GM23338 (cell line): ENCODE data around the gene APOBEC2. TPM values are rescaled to one million over a fixed set of nuclear protein-coding genes. Genes with fewer than 3 reads are reported as not detected.
A peak's percentile ranks its signal among the peaks of the same experiment; 100 is the strongest.

Experiments used
- ATAC-seq: fragments of 200-7000 bp; cut with Tn5 transposase; 3 replicates; pipeline ENCODE4 v1.9.1; 2020
- DNase-seq: peaks from one replicate; pipeline ENCODE4 v3.0.0-alpha.2; 2015; ENCODE audit warnings: low spot score
- H2AFZ ChIP-seq: fragments of 200-600 bp; sonication (generic); 2 replicates; pipeline ENCODE4 v1.8.0; 2016; ENCODE audit warnings: antibody characterized with exemption, mild to moderate bottlenecking, moderate library complexity
- H3F3A ChIP-seq: fragments of 200-600 bp; sonication (generic); replicated peaks from 2 replicates; pipeline ENCODE4 v1.8.0; 2017; ENCODE audit warnings: antibody characterized with exemption, mixed run types, low read depth
- H3K27ac ChIP-seq: fragments of 200-600 bp; sonication (generic); 2 replicates; pipeline ENCODE4 v1.6.1; 2016; ENCODE audit warnings: low read depth
- H3K27me3 ChIP-seq: fragments of 200-600 bp; sonication (generic); 2 replicates; pipeline ENCODE4 v1.8.0; 2016; ENCODE audit warnings: mild to moderate bottlenecking, mixed run types, moderate library complexity; ENCODE audit not compliant: insufficient read depth
- H3K36me3 ChIP-seq: fragments of 200-600 bp; sonication (generic); 2 replicates; pipeline ENCODE4 v1.8.0; 2016; ENCODE audit warnings: mild to moderate bottlenecking; ENCODE audit not compliant: insufficient read depth
- H3K4me1 ChIP-seq: fragments of 200-600 bp; sonication (generic); 2 replicates; pipeline ENCODE4 v1.8.0; 2016; ENCODE audit warnings: mild to moderate bottlenecking, moderate library complexity; ENCODE audit not compliant: insufficient read depth
- H3K4me2 ChIP-seq: fragments of 200-600 bp; sonication (generic); 2 replicates; pipeline ENCODE4 v1.7.1; 2017; ENCODE audit warnings: mixed run types
- H3K4me3 ChIP-seq: fragments of 200-600 bp; sonication (generic); 2 replicates; pipeline ENCODE4 v1.6.1; 2016; ENCODE audit warnings: mixed run types
- H3K79me2 ChIP-seq: fragments of 200-600 bp; sonication (generic); replicated peaks from 2 replicates; pipeline ENCODE4 v1.8.0; 2017; ENCODE audit warnings: mild to moderate bottlenecking; ENCODE audit not compliant: insufficient read depth
- H3K9me2 ChIP-seq: fragments of 200-600 bp; sonication (generic); 2 replicates; pipeline ENCODE4 v1.8.0; 2017; ENCODE audit not compliant: insufficient read depth
- H4K20me1 ChIP-seq: fragments of 200-600 bp; sonication (generic); replicated peaks from 2 replicates; pipeline ENCODE4 v1.8.0; 2017; ENCODE audit warnings: mild to moderate bottlenecking; ENCODE audit not compliant: insufficient read depth
- H3K27ac Mint-ChIP-seq: 2 replicates; pipeline ENCODE4 v1.8.0; 2020; ENCODE audit warnings: inconsistent platforms, mild to moderate bottlenecking, moderate library complexity, mixed read lengths
- H3K27me3 Mint-ChIP-seq: 3 replicates; pipeline ENCODE4 v1.8.0; 2022; ENCODE audit warnings: low read depth, mild to moderate bottlenecking, moderate library complexity, mixed read lengths, inconsistent platforms; ENCODE audit not compliant: insufficient read depth, poor library complexity
- H3K36me3 Mint-ChIP-seq: 3 replicates; pipeline ENCODE4 v1.8.0; 2021; ENCODE audit warnings: low read depth, mild to moderate bottlenecking, inconsistent platforms, moderate library complexity, mixed read lengths
- H3K4me1 Mint-ChIP-seq: 3 replicates; pipeline ENCODE4 v1.8.0; 2020; ENCODE audit warnings: mild to moderate bottlenecking, inconsistent platforms, mixed read lengths
- H3K4me3 Mint-ChIP-seq: 3 replicates; pipeline ENCODE4 v1.8.0; 2021; ENCODE audit warnings: moderate library complexity, mild to moderate bottlenecking, inconsistent platforms, mixed read lengths
- H3K9me3 Mint-ChIP-seq: 3 replicates; pipeline ENCODE4 v1.8.0; 2020; ENCODE audit warnings: moderate library complexity, mild to moderate bottlenecking, inconsistent platforms, mixed read lengths
- CREB1 ChIP-seq: fragments of 250-450 bp; sonication (Bioruptor Pico); IDR thresholded peaks from 2 replicates; pipeline ENCODE4 v1.5.0; 2020; ENCODE audit warnings: low read depth, mild to moderate bottlenecking, moderate library complexity
- EZH2 ChIP-seq: fragments of 200-600 bp; sonication (generic); IDR thresholded peaks from one replicate; pipeline ENCODE4 v1.8.0; 2017; ENCODE audit warnings: antibody characterized with exemption, mild to moderate bottlenecking, low read depth; ENCODE audit not compliant: unreplicated experiment
- ZNF114 ChIP-seq: fragments of 250-450 bp; sonication (Bioruptor Pico); IDR thresholded peaks from 2 replicates; pipeline ENCODE4 v1.5.0; 2020; ENCODE audit warnings: mild to moderate bottlenecking, moderate library complexity
- ZNF331 ChIP-seq: fragments of 250-450 bp; sonication (Bioruptor Pico); IDR thresholded peaks from 2 replicates; pipeline ENCODE4 v1.5.0; 2020; ENCODE audit warnings: low read depth, mild to moderate bottlenecking, moderate library complexity
- polyA plus RNA-seq: library from polyadenylated mRNA; unstranded; fragments of >200 nt; fragmentation: Nextera tagmentation; extraction: Ambion mirVana; gene quantifications from 2 replicates; pipeline ENCODE4 v1.2.1, GENCODE V29; 2016
- total RNA-seq: library from RNA; depleted of rRNA; stranded (reverse); fragments of >200 nt; shearing (Covaris generic); gene quantifications from 2 replicates; pipeline ENCODE4 v1.2.3, GENCODE V29; 2014
- TF ChIP-seq, protein P1 (sequence below): IDR thresholded peaks from one replicate; pipeline ENCODE4 v1.6.1; 2018; ENCODE audit warnings: antibody characterized with exemption; ENCODE audit not compliant: unreplicated experiment
- TF ChIP-seq, protein P2 (sequence below), 2 experiments: fragments of 200-600 bp in 1 of 2; sonication (generic) in 1 of 2; conservative IDR thresholded peaks; 2 replicates each; pipeline versions ENCODE4 v1.5.1 to v1.6.1; 2016 to 2017; ENCODE audit warnings: antibody characterized with exemption in 2 of 2, low read depth in 2 of 2, mild to moderate bottlenecking in 2 of 2, moderate library complexity in 1 of 2
- TF ChIP-seq, protein P3 (sequence below): IDR thresholded peaks from 2 replicates; pipeline ENCODE4 v1.6.1; 2016; ENCODE audit warnings: antibody characterized with exemption
- TF ChIP-seq, protein P4 (sequence below): fragments of 250-450 bp; sonication (Bioruptor Pico); IDR thresholded peaks from 2 replicates; pipeline ENCODE4 v1.5.0; 2020; ENCODE audit warnings: mild to moderate bottlenecking, moderate library complexity

APOBEC2 gene
- total and polyA plus RNA-seq, 2 experiments from 2014 or later = 2.4 TPM; not detected in 1

DNA sequence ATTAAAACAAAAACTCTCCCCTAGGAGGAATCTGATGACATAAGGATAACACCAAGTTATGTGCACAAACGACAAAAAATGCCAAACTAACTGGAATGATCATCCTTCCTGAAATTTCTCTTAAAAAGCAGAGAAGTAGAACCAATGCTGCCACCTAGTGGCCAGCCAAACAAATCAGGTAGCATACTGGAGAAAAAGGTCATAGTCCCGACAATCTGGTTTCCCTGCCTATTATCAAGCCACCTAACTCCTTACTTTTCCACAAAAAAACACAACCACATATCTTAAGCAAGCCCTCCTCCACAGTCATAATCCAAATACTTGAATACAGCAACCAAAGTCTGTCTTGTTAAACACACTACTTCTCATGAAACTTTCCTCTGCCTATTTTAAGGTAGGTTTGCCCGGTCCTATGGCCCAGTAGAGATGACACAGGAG is 13.9 kb downstream of the APOBEC2 start:
- H3F3A ChIP-seq = 0 out of 2 replicates have a peak, but pooled peaks cover under 1% of the 10 kb centered on the region
- H3K36me3 ChIP-seq = peaks cover 16% of the 10 kb centered on the region; the same call in 1 of the 2 replicates
- Mint-ChIP-seq H3K27me3 (peaks cover 2% of the 10 kb centered on the region), H3K27ac (no peak overlapping the region), H3K36me3 (peaks cover 44% of the 10 kb centered on the region), H3K9me3 (no peaks in the 10 kb centered on the region), H3K4me1 (peaks cover 9% of the 10 kb centered on the region; the same call in 2 of the 3 replicates), H3K4me3 (no peak overlapping the region)
- no peaks in the 10 kb centered on the region; the same call in 1 of the 2 replicates for H3K9me2 ChIP-seq
- no peaks in the 10 kb centered on the region for H3K27me3 ChIP-seq
- H2AFZ ChIP-seq = no peak overlapping the region
- peaks cover 6% of the 10 kb centered on the region for H3K79me2 ChIP-seq
- peak; percentile 86 for DNase-seq
- no peak for TF ChIP-seq ZNF114 (CRISPR knock-in tag)
- TF ChIP-seq, protein P1, sequence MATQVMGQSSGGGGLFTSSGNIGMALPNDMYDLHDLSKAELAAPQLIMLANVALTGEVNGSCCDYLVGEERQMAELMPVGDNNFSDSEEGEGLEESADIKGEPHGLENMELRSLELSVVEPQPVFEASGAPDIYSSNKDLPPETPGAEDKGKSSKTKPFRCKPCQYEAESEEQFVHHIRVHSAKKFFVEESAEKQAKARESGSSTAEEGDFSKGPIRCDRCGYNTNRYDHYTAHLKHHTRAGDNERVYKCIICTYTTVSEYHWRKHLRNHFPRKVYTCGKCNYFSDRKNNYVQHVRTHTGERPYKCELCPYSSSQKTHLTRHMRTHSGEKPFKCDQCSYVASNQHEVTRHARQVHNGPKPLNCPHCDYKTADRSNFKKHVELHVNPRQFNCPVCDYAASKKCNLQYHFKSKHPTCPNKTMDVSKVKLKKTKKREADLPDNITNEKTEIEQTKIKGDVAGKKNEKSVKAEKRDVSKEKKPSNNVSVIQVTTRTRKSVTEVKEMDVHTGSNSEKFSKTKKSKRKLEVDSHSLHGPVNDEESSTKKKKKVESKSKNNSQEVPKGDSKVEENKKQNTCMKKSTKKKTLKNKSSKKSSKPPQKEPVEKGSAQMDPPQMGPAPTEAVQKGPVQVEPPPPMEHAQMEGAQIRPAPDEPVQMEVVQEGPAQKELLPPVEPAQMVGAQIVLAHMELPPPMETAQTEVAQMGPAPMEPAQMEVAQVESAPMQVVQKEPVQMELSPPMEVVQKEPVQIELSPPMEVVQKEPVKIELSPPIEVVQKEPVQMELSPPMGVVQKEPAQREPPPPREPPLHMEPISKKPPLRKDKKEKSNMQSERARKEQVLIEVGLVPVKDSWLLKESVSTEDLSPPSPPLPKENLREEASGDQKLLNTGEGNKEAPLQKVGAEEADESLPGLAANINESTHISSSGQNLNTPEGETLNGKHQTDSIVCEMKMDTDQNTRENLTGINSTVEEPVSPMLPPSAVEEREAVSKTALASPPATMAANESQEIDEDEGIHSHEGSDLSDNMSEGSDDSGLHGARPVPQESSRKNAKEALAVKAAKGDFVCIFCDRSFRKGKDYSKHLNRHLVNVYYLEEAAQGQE = no peak
- TF ChIP-seq CREB1 (CRISPR knock-in tag) = no peak
- TF ChIP-seq, protein P2, sequence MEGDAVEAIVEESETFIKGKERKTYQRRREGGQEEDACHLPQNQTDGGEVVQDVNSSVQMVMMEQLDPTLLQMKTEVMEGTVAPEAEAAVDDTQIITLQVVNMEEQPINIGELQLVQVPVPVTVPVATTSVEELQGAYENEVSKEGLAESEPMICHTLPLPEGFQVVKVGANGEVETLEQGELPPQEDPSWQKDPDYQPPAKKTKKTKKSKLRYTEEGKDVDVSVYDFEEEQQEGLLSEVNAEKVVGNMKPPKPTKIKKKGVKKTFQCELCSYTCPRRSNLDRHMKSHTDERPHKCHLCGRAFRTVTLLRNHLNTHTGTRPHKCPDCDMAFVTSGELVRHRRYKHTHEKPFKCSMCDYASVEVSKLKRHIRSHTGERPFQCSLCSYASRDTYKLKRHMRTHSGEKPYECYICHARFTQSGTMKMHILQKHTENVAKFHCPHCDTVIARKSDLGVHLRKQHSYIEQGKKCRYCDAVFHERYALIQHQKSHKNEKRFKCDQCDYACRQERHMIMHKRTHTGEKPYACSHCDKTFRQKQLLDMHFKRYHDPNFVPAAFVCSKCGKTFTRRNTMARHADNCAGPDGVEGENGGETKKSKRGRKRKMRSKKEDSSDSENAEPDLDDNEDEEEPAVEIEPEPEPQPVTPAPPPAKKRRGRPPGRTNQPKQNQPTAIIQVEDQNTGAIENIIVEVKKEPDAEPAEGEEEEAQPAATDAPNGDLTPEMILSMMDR (conservative IDR thresholded peaks at IDR 0.05; ENCODE audit: low read depth in 2 of 2) = peak; percentile 81 to 91
- TF ChIP-seq EZH2 = no peak
- TF ChIP-seq, protein P3, sequence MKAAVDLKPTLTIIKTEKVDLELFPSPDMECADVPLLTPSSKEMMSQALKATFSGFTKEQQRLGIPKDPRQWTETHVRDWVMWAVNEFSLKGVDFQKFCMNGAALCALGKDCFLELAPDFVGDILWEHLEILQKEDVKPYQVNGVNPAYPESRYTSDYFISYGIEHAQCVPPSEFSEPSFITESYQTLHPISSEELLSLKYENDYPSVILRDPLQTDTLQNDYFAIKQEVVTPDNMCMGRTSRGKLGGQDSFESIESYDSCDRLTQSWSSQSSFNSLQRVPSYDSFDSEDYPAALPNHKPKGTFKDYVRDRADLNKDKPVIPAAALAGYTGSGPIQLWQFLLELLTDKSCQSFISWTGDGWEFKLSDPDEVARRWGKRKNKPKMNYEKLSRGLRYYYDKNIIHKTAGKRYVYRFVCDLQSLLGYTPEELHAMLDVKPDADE = no peak
- TF ChIP-seq ZNF331 (CRISPR knock-in tag) = no peak
- H3K4me2 ChIP-seq = no peak overlapping the region
- peaks cover 10% of the 10 kb centered on the region for H3K4me1 ChIP-seq
- ATAC-seq = no peak; the same call in 2 of the 3 replicates
- no peak overlapping the region for H3K4me3 ChIP-seq
- H3K27ac ChIP-seq = no peak overlapping the region
- no peaks in the 10 kb centered on the region for H4K20me1 ChIP-seq

DNA sequence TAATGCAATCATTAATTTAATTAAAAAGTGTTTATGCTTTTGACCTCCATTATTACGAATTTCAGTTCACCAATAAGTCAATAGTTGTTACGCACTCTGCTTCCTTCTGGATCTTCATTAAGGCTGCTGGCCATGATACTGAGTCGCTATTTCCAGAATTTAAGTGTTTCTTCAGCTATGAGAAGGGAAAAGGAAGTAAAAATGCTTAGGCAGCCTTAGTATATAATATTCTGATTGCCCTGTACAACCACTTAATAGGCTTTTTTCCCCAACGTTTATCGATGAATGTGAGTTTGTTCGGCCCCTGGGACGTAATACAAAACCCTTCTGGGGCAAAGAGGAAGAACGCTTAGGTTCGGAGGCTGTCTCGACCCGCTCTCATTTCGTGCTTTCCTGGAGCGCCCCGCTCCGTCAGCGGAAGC is 18.5 kb downstream of the APOBEC2 start:
- Mint-ChIP-seq H3K27ac (peak overlapping the region; percentile 98), H3K4me3 (peak overlapping the region; percentile 92), H3K27me3 (peaks cover 11% of the 10 kb centered on the region), H3K36me3 (peaks cover 28% of the 10 kb centered on the region), H3K9me3 (no peaks in the 10 kb centered on the region; the same call in 2 of the 3 replicates), H3K4me1 (peaks cover 29% of the 10 kb centered on the region)
- ATAC-seq = no peak
- Histone ChIP-seq H3K27ac (peak overlapping the region; percentile 99), H3K27me3 (no peaks in the 10 kb centered on the region), H3K4me3 (peak overlapping the region; percentile 66), H3K79me2 (peaks cover 39% of the 10 kb centered on the region), H4K20me1 (peaks cover 14% of the 10 kb centered on the region; the same call in 1 of the 2 replicates), H2AFZ (no peak overlapping the region), H3K36me3 (peaks cover 5% of the 10 kb centered on the region; the same call in 1 of the 2 replicates), H3F3A (peaks cover 2% of the 10 kb centered on the region; the same call in 1 of the 2 replicates), H3K4me2 (peak overlapping the region; percentile 81), H3K4me1 (peaks cover 33% of the 10 kb centered on the region), H3K9me2 (no peaks in the 10 kb centered on the region)
- no peak for DNase-seq
- no peak for TF ChIP-seq CREB1 (CRISPR knock-in tag)
- TF ChIP-seq, protein P4, sequence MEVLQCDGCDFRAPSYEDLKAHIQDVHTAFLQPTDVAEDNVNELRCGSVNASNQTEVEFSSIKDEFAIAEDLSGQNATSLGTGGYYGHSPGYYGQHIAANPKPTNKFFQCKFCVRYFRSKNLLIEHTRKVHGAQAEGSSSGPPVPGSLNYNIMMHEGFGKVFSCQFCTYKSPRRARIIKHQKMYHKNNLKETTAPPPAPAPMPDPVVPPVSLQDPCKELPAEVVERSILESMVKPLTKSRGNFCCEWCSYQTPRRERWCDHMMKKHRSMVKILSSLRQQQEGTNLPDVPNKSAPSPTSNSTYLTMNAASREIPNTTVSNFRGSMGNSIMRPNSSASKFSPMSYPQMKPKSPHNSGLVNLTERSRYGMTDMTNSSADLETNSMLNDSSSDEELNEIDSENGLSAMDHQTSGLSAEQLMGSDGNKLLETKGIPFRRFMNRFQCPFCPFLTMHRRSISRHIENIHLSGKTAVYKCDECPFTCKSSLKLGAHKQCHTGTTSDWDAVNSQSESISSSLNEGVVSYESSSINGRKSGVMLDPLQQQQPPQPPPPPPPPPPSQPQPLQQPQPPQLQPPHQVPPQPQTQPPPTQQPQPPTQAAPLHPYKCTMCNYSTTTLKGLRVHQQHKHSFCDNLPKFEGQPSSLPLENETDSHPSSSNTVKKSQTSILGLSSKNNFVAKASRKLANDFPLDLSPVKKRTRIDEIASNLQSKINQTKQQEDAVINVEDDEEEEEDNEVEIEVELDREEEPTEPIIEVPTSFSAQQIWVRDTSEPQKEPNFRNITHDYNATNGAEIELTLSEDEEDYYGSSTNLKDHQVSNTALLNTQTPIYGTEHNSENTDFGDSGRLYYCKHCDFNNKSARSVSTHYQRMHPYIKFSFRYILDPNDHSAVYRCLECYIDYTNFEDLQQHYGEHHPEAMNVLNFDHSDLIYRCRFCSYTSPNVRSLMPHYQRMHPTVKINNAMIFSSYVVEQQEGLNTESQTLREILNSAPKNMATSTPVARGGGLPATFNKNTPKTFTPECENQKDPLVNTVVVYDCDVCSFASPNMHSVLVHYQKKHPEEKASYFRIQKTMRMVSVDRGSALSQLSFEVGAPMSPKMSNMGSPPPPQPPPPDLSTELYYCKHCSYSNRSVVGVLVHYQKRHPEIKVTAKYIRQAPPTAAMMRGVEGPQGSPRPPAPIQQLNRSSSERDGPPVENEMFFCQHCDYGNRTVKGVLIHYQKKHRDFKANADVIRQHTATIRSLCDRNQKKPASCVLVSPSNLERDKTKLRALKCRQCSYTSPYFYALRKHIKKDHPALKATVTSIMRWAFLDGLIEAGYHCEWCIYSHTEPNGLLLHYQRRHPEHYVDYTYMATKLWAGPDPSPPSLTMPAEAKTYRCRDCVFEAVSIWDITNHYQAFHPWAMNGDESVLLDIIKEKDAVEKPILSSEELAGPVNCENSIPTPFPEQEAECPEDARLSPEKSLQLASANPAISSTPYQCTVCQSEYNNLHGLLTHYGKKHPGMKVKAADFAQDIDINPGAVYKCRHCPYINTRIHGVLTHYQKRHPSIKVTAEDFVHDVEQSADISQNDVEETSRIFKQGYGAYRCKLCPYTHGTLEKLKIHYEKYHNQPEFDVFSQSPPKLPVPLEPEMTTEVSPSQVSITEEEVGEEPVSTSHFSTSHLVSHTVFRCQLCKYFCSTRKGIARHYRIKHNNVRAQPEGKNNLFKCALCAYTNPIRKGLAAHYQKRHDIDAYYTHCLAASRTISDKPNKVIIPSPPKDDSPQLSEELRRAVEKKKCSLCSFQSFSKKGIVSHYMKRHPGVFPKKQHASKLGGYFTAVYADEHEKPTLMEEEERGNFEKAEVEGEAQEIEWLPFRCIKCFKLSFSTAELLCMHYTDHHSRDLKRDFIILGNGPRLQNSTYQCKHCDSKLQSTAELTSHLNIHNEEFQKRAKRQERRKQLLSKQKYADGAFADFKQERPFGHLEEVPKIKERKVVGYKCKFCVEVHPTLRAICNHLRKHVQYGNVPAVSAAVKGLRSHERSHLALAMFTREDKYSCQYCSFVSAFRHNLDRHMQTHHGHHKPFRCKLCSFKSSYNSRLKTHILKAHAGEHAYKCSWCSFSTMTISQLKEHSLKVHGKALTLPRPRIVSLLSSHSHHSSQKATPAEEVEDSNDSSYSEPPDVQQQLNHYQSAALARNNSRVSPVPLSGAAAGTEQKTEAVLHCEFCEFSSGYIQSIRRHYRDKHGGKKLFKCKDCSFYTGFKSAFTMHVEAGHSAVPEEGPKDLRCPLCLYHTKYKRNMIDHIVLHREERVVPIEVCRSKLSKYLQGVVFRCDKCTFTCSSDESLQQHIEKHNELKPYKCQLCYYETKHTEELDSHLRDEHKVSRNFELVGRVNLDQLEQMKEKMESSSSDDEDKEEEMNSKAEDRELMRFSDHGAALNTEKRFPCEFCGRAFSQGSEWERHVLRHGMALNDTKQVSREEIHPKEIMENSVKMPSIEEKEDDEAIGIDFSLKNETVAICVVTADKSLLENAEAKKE (CRISPR knock-in tag) = no peak
